ENCODE results near the gene PNLIPRP3. TPM values are rescaled to one million over a fixed set of nuclear protein-coding genes. Genes with fewer than 3 reads are reported as not detected.
"Not testable (repeated sequence)": the region's sequence is repeated elsewhere in the genome, so short reads cannot be mapped to it uniquely, and the experiment has no call there.

The PNLIPRP3 gene
- total RNA-seq (not detected), polyA plus RNA-seq (not detected), total RNA-seq (not detected)

- no peak for ATAC-seq
- Mint-ChIP-seq H3K4me3 (no peak within 1 kb of the TSS), H3K27ac (no peak within 1 kb of the TSS), H3K4me1 (no peaks in the 10 kb centered on the region), H3K9me3 (no peaks in the 10 kb centered on the region), H3K36me3 (no peaks in the 10 kb centered on the region), H3K27me3 (peaks cover 0 to 11% (median 3%) of the 10 kb centered on the region in 5 donors)
- no peak within 1 kb of the TSS for H3K27ac ChIP-seq (ENCODE audit: low read depth, low read length)
- ChIA-PET POLR2A (no interaction called here), CTCF (no interaction called here)
- no peak within 1 kb of the TSS for H3K4me3 ChIP-seq (ENCODE audit: low read length)
- no peaks in the 10 kb centered on the region for H3K9me3 ChIP-seq (ENCODE audit: control insufficient read depth in 2 of 3, low read length in 3 of 3)
- no peaks in the 10 kb centered on the region for H3K27me3 ChIP-seq (ENCODE audit: control insufficient read depth in 2 of 2, insufficient read depth in 2 of 2, low read length in 2 of 2)
- no peaks in the 10 kb centered on the region for H3K36me3 ChIP-seq (ENCODE audit: control insufficient read depth in 2 of 3, insufficient read depth in 3 of 3, low read length in 3 of 3)
- intact Hi-C loops (cut with micrococcal nuclease), result no loop called here
- DNase-seq, result no peak
- H3K4me1 ChIP-seq (ENCODE audit: control insufficient read depth in 2 of 2, insufficient read depth in 2 of 2, low read length in 2 of 2), result no peaks in the 10 kb centered on the region
These were observed at the start of gene PNLIPRP3 for GRCh38 chr10:116427671-116428070. Gene PNLIPRP3, plus strand, starts transcription at chr10:116427847. Its CDS starts 166 bp downstream, at chr10:116428013.

GRCh38 chr10:116382290-116382689 lies 45.4 kb upstream of the PNLIPRP3 start:
- intact Hi-C loops (cut with micrococcal nuclease), result no loop called here
- Mint-ChIP-seq H3K4me1 (no peaks in the 10 kb centered on the region), H3K9me3 (no peaks in the 10 kb centered on the region), H3K4me3 (no peak overlapping the region), H3K27me3 (peaks cover 0 to 4% (median 0%) of the 10 kb centered on the region in 5 donors), H3K27ac (no peak overlapping the region), H3K36me3 (no peaks in the 10 kb centered on the region)
- Histone ChIP-seq H3K27me3 (ENCODE audit: control insufficient read depth in 2 of 2, insufficient read depth in 2 of 2, low read length in 2 of 2) (peaks cover 0 to 2% of the 10 kb centered on the region in 2 donors), H3K4me1 (ENCODE audit: control insufficient read depth in 2 of 2, insufficient read depth in 2 of 2, low read length in 2 of 2) (no peaks in the 10 kb centered on the region), H3K36me3 (ENCODE audit: control insufficient read depth in 2 of 3, insufficient read depth in 3 of 3, low read length in 3 of 3) (no peaks in the 10 kb centered on the region), H3K9me3 (ENCODE audit: control insufficient read depth in 2 of 3, low read length in 3 of 3) (no peaks in the 10 kb centered on the region), H3K4me3 (ENCODE audit: low read length) (no peak overlapping the region), H3K27ac (ENCODE audit: low read depth, low read length) (no peak overlapping the region)
- ChIA-PET POLR2A (no interaction called here), CTCF (no interaction called here)
- ATAC-seq (no peak), DNase-seq (no peak)

- Histone ChIP-seq H3K4me3 (ENCODE audit: low read length) (no peak overlapping the region), H3K27me3 (ENCODE audit: control insufficient read depth in 2 of 2, insufficient read depth in 2 of 2, low read length in 2 of 2) (peaks cover 0 to 2% of the 10 kb centered on the region in 2 donors), H3K36me3 (ENCODE audit: control insufficient read depth in 2 of 3, insufficient read depth in 3 of 3, low read length in 3 of 3) (no peaks in the 10 kb centered on the region), H3K9me3 (ENCODE audit: control insufficient read depth in 2 of 3, low read length in 3 of 3) (no peaks in the 10 kb centered on the region), H3K27ac (ENCODE audit: low read depth, low read length) (no peak overlapping the region), H3K4me1 (ENCODE audit: control insufficient read depth in 2 of 2, insufficient read depth in 2 of 2, low read length in 2 of 2) (no peaks in the 10 kb centered on the region)
- POLR2A ChIA-PET, result no interaction called here
- ATAC-seq (no peak), DNase-seq (no peak)
- no peak overlapping the region for H3K27ac Mint-ChIP-seq
- H3K36me3 Mint-ChIP-seq, result no peaks in the 10 kb centered on the region
- H3K4me1 Mint-ChIP-seq, result no peaks in the 10 kb centered on the region
- H3K27me3 Mint-ChIP-seq, result peaks cover 0 to 5% (median 4%) of the 10 kb centered on the region in 5 donors
- intact Hi-C loops (cut with micrococcal nuclease), result loop anchor here (5.0 kb wide), 2 partner anchors 678 to 1508 kb away; no protein-coding TSS in a partner anchor
- H3K9me3 Mint-ChIP-seq, result no peaks in the 10 kb centered on the region
- CTCF ChIA-PET, result no interaction called here
- H3K4me3 Mint-ChIP-seq, result no peak overlapping the region
These were observed 42.3 kb upstream of the PNLIPRP3 start for GRCh38 chr10:116385311-116385710.

GRCh38 chr10:116385994-116386809 lies 41.4 kb upstream of the PNLIPRP3 start:
- Histone ChIP-seq H3K27me3 (ENCODE audit: control insufficient read depth in 2 of 2, insufficient read depth in 2 of 2, low read length in 2 of 2) (peaks cover 0 to 2% of the 10 kb centered on the region in 2 donors), H3K9me3 (ENCODE audit: control insufficient read depth in 2 of 3, low read length in 3 of 3) (no peaks in the 10 kb centered on the region), H3K4me1 (ENCODE audit: control insufficient read depth in 2 of 2, insufficient read depth in 2 of 2, low read length in 2 of 2) (no peaks in the 10 kb centered on the region), H3K27ac (ENCODE audit: low read depth, low read length) (no peak overlapping the region), H3K36me3 (ENCODE audit: control insufficient read depth in 2 of 3, insufficient read depth in 3 of 3, low read length in 3 of 3) (no peaks in the 10 kb centered on the region), H3K4me3 (ENCODE audit: low read length) (no peak overlapping the region)
- intact Hi-C loops (cut with micrococcal nuclease), result loop anchor here (1.0 to 5.0 kb wide), 3 partner anchors 679 to 1509 kb away; no protein-coding TSS in a partner anchor
- ATAC-seq, result no peak
- no peaks in the 10 kb centered on the region for H3K9me3 Mint-ChIP-seq
- POLR2A ChIA-PET, result no interaction called here
- no peaks in the 10 kb centered on the region for H3K4me1 Mint-ChIP-seq
- H3K36me3 Mint-ChIP-seq, result no peaks in the 10 kb centered on the region
- H3K27me3 Mint-ChIP-seq, result peaks cover 0 to 9% (median 4%) of the 10 kb centered on the region in 5 donors
- no peak overlapping the region for H3K4me3 Mint-ChIP-seq
- no peak overlapping the region for H3K27ac Mint-ChIP-seq
- DNase-seq, result peak in 3 of 9 donors; percentile 1 to 13 (median 5)
- CTCF ChIA-PET, result no interaction called here

GRCh38 chr10:116393246-116393831 lies 34.3 kb upstream of the PNLIPRP3 start:
- peaks cover 0 to 15% (median 7%) of the 10 kb centered on the region in 5 donors for H3K27me3 Mint-ChIP-seq
- H3K4me3 Mint-ChIP-seq; H3K9me3 ChIP-seq (ENCODE audit: control insufficient read depth in 2 of 3, low read length in 3 of 3); H3K36me3 ChIP-seq (ENCODE audit: control insufficient read depth in 2 of 3, insufficient read depth in 3 of 3, low read length in 3 of 3); intact Hi-C loops (cut with micrococcal nuclease); H3K4me1 ChIP-seq (ENCODE audit: control insufficient read depth in 2 of 2, insufficient read depth in 2 of 2, low read length in 2 of 2); POLR2A ChIA-PET; ATAC-seq; H3K36me3 Mint-ChIP-seq; H3K27ac Mint-ChIP-seq; H3K27me3 ChIP-seq (ENCODE audit: control insufficient read depth in 2 of 2, insufficient read depth in 2 of 2, low read length in 2 of 2); DNase-seq; H3K27ac ChIP-seq (ENCODE audit: low read depth, low read length); H3K9me3 Mint-ChIP-seq; H3K4me1 Mint-ChIP-seq; CTCF ChIA-PET; H3K4me3 ChIP-seq (ENCODE audit: low read length): not testable (repeated sequence)

- H3K27me3 Mint-ChIP-seq, result peaks cover 0 to 14% (median 6%) of the 10 kb centered on the region in 5 donors
- H3K9me3 Mint-ChIP-seq, result peaks cover 0 to 4% (median 0%) of the 10 kb centered on the region in 11 donors
- H3K4me3 Mint-ChIP-seq, result no peak overlapping the region
- no peak for DNase-seq
- no peak overlapping the region for H3K4me3 ChIP-seq (ENCODE audit: low read length)
- no peak overlapping the region for H3K27ac Mint-ChIP-seq
- POLR2A ChIA-PET, result no interaction called here
- no peaks in the 10 kb centered on the region for H3K36me3 Mint-ChIP-seq
- H3K27me3 ChIP-seq (ENCODE audit: control insufficient read depth in 2 of 2, insufficient read depth in 2 of 2, low read length in 2 of 2), result no peaks in the 10 kb centered on the region
- H3K4me1 ChIP-seq (ENCODE audit: control insufficient read depth in 2 of 2, insufficient read depth in 2 of 2, low read length in 2 of 2), result no peaks in the 10 kb centered on the region
- no peak for ATAC-seq
- no peaks in the 10 kb centered on the region for H3K9me3 ChIP-seq (ENCODE audit: control insufficient read depth in 2 of 3, low read length in 3 of 3)
- H3K4me1 Mint-ChIP-seq, result peaks cover 0 to 2% (median 0%) of the 10 kb centered on the region in 7 donors
- intact Hi-C loops (cut with micrococcal nuclease), result no loop called here
- no peaks in the 10 kb centered on the region for H3K36me3 ChIP-seq (ENCODE audit: control insufficient read depth in 2 of 3, insufficient read depth in 3 of 3, low read length in 3 of 3)
- H3K27ac ChIP-seq (ENCODE audit: low read depth, low read length), result no peak overlapping the region
- CTCF ChIA-PET, result no interaction called here
These were observed 32.2 kb upstream of the PNLIPRP3 start for GRCh38 chr10:116395223-116395985.
